HepG2 (cell line): ENCODE data around the gene TPSB2. TPM values are rescaled to one million over a fixed set of nuclear protein-coding genes. Genes with fewer than 3 reads are reported as not detected.
"Not testable (repeated sequence)": the region's sequence is repeated elsewhere in the genome, so short reads cannot be mapped to it uniquely, and the experiment has no call there.

Source experiments
- ATAC-seq: fragments of 200-7000 bp; cut with Tn5 transposase; 3 replicates; pipeline ENCODE4 v1.9.1; 2020; ENCODE audit warnings: mild to moderate bottlenecking, moderate library complexity
- BruUV-seq: library from RNA; stranded (reverse); fragments of 400-500 nt; replicated peaks from 2 replicates; lab custom pipeline; 2021; lab: Mats Ljungman, UMichigan
- CTCF ChIA-PET: fragments of 300-600 bp; formaldehyde crosslinking; extraction: SDS; loops from one replicate; lab custom pipeline; 2021; ENCODE audit warnings: low total read pairs, inconsistent platforms, low intra/inter-chr PET ratio; lab: Yijun Ruan, JAX
- POLR2A ChIA-PET: fragments of 350-600 bp; sonication (Branson Sonifier 250); formaldehyde crosslinking; loops from one replicate; lab custom pipeline; 2020; ENCODE audit warnings: antibody characterized with exemption, inconsistent platforms; lab: Yijun Ruan, JAX
- DNase-seq: peaks from one replicate; pipeline ENCODE4 v3.0.0-alpha.2; 2015; ENCODE audit warnings: low spot score
- FAIRE-seq: peaks from 3 replicates; lab custom pipeline; 2011; peaks lifted over from hg19 to GRCh38; lab: Jason Lieb, UNC
- H2AFZ ChIP-seq: one replicate; pipeline ENCODE4 v1.6.1; 2011; ENCODE audit warnings: low read length, inconsistent platforms
- H3K27ac ChIP-seq: fragments of 300-600 bp; 3 replicates; pipeline ENCODE4 v1.8.0; 2011; ENCODE audit warnings: mixed run types, mild to moderate bottlenecking, mixed read lengths, low read length, inconsistent platforms; ENCODE audit not compliant: insufficient read depth; ENCODE audit errors: extremely low read length
- H3K27me3 ChIP-seq, 2 experiments: fragments of 200-600 bp in 1 of 2; 2 replicates in 1 of 2; 3 replicates in 1 of 2; pipeline versions ENCODE4 v1.6.0 to v1.8.0; 2011; ENCODE audit warnings: low read length in 2 of 2, mild to moderate bottlenecking in 2 of 2, moderate library complexity in 2 of 2, inconsistent platforms in 1 of 2; ENCODE audit not compliant: insufficient read depth in 2 of 2, control insufficient read depth in 1 of 2
- H3K36me3 ChIP-seq, 2 experiments: fragments of 200-600 bp in 1 of 2; replicated peaks in 1 of 2; 2 replicates in 1 of 2; 3 replicates in 1 of 2; pipeline versions ENCODE4 v1.5.1 to v1.8.0; 2011; ENCODE audit warnings: low read length in 2 of 2, inconsistent platforms in 1 of 2; ENCODE audit not compliant: insufficient read depth in 2 of 2, control insufficient read depth in 1 of 2
- H3K4me1 ChIP-seq: 2 replicates; pipeline ENCODE4 v1.5.1; 2012; ENCODE audit warnings: low read length, inconsistent platforms; ENCODE audit not compliant: insufficient read depth
- H3K4me2 ChIP-seq: 2 replicates; pipeline ENCODE4 v1.6.0; 2011; ENCODE audit warnings: low read depth, low read length, inconsistent platforms
- H3K4me3 ChIP-seq, 3 experiments: fragments of 200-600 bp in 1 of 3; sonication (generic), shearing (Covaris generic) in 1 of 3; replicated peaks in 1 of 3; 2 replicates each; pipeline ENCODE4 v1.5.1; 2011 to 2016; ENCODE audit warnings: low read length in 3 of 3, inconsistent platforms in 2 of 3, low read depth in 2 of 3, mild to moderate bottlenecking in 2 of 3, control low read depth in 1 of 3, mixed read lengths in 1 of 3; ENCODE audit not compliant: insufficient read depth in 1 of 3
- H3K79me2 ChIP-seq: one replicate; pipeline ENCODE4 v1.6.1; 2011; ENCODE audit warnings: low read length, inconsistent platforms; ENCODE audit not compliant: insufficient read depth
- H3K9ac ChIP-seq: 2 replicates; pipeline ENCODE4 v1.6.0; 2011; ENCODE audit warnings: mild to moderate bottlenecking, low read depth, low read length, inconsistent platforms; ENCODE audit not compliant: insufficient read depth
- H3K9me3 ChIP-seq: 2 replicates; pipeline ENCODE4 v1.5.1; 2012; ENCODE audit warnings: mild to moderate bottlenecking, low read length
- H4K20me1 ChIP-seq: 2 replicates; pipeline ENCODE4 v1.6.0; 2011; ENCODE audit warnings: inconsistent platforms, mild to moderate bottlenecking, low read length, moderate library complexity; ENCODE audit not compliant: insufficient read depth
- ZNF703 ChIP-seq: sonication (generic); formaldehyde crosslinking; IDR thresholded peaks from 2 replicates; pipeline ENCODE4 v1.5.1; 2020; ENCODE audit warnings: missing genetic modification reagents, mild to moderate bottlenecking, moderate library complexity, borderline replicate concordance
- WGBS: methylation state at CpG from one replicate; pipeline ENCODE4 v1.1.6; 2017; ENCODE audit warnings: low lambda C conversion rate; 5-methylcytosine and 5-hydroxymethylcytosine counted together
- in situ Hi-C: cut with HindIII; loops from 2 replicates; pipeline ENCODE4 v1.10.0; 2017; ENCODE audit warnings: low pct_unique_long_range_greater_than_20kb; ENCODE audit not compliant: extremely low pct_ligation_motif_present
- intact Hi-C: fragments of 100-400 bp; cut with micrococcal nuclease; formaldehyde crosslinking; loops from one replicate; pipeline ENCODE4 v1.10.0; 2022; ENCODE audit not compliant: unreplicated experiment
- polyA plus RNA-seq, 8 experiments: library from polyadenylated mRNA; depleted of rRNA in 3 of 8; stranded (reverse) in 7 of 8; unstranded in 1 of 8; fragments of >200 nt; fragmentation: Illumina TruSeq in 4 of 8; extraction: Trizol in 4 of 8; gene quantifications; 2 replicates each; pipeline versions ENCODE4 v1.2.1 to v1.2.3, GENCODE V29; 2011 to 2016; ENCODE audit warnings: low read depth in 4 of 8, missing spikeins in 1 of 8, mixed read lengths in 1 of 8; ENCODE audit not compliant: insufficient read depth in 1 of 8
- total RNA-seq, 5 experiments: library from RNA; depleted of rRNA; stranded (reverse); fragments of >200 nt; fragmentation: Illumina TruSeq; extraction: Trizol; gene quantifications; 2 replicates each; pipeline ENCODE4 v1.2.3, GENCODE V29; 2016; ENCODE audit warnings: low read depth in 1 of 5
- TF ChIP-seq, protein P1 (sequence below): sonication (generic); formaldehyde crosslinking; IDR thresholded peaks from 2 replicates; pipeline ENCODE4 v1.4.0; 2020; ENCODE audit warnings: missing genetic modification reagents, borderline replicate concordance

The TPSB2 gene
- total and polyA plus RNA-seq, 2 of the 13 experiments (the other 11 are each of a cell fraction or from before 2014, with no cell fraction given): not detected

DNA sequence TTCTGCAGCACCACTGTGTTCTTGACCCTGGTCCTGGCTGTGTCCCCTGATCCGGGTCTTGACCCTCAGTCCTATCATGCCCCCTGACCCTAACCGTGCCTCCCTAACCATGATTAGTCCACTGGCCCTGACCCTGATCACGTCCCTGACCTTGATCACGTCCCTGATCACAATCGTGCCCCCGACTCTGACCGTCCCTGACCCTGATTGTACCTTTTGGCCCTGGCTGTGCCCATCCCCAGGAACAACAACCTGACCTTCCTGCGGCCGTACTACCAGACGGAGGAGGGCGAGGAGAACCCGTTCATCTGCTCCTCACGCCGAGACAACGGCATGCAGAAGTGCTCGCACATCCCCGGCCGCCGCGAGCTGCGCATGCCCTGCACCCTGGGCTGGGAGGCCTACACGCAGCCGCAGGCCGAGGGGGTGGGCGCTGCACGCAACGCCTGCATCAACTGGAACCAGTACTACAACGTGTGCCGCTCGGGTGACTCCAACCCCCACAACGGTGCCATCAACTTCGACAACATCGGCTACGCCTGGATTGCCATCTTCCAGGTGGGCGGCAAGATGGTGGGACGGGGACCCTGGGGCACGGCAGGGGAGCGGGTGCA is 29.9 kb downstream of the TPSB2 start (continued):
- TF ChIP-seq, protein P1, sequence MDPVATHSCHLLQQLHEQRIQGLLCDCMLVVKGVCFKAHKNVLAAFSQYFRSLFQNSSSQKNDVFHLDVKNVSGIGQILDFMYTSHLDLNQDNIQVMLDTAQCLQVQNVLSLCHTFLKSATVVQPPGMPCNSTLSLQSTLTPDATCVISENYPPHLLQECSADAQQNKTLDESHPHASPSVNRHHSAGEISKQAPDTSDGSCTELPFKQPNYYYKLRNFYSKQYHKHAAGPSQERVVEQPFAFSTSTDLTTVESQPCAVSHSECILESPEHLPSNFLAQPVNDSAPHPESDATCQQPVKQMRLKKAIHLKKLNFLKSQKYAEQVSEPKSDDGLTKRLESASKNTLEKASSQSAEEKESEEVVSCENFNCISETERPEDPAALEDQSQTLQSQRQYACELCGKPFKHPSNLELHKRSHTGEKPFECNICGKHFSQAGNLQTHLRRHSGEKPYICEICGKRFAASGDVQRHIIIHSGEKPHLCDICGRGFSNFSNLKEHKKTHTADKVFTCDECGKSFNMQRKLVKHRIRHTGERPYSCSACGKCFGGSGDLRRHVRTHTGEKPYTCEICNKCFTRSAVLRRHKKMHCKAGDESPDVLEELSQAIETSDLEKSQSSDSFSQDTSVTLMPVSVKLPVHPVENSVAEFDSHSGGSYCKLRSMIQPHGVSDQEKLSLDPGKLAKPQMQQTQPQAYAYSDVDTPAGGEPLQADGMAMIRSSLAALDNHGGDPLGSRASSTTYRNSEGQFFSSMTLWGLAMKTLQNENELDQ (CRISPR knock-in tag): no peak

DNA sequence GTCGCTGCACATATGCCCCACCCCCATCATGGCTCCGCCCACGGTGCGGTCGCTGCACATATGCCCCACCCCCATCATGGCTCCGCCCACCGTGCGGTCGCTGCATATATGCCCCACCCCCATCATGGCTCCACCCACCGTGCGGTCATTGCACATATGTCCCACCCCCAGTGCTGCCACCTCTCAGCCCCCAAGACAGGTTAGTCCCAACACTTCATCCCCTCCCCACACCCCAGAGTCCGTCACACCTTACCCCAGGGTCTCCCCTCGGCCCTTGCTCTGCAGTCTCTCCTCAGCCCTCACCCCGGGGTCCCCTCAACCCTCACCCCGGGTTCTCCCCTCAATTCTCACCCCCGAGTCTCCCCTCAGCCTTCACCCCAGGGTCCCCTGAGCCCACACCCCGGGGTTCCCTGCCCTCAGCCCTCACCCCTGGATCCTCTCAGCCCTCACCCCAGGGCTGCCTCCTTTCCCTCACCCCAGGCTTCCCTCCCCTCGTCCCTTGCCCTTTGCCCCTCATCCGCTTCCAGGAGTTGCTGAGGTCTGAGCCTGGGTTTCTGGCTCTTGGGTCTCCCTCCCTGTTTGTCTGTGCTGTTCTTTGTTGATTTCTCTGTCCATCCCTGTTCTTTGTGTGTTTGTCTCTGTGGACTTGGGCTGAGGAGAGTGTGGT is 30.5 kb downstream of the TPSB2 start:
- WGBS: 42% methylated on average over 14 of the region's 19 CpGs
- ATAC-seq (no peak), FAIRE-seq (no peak), DNase-seq (no peak)
- peaks cover 15% of the 10 kb centered on the region; the same call in 1 of the 2 replicates for H4K20me1 ChIP-seq
- H3K27me3 ChIP-seq: peaks cover 2 to 18% of the 10 kb centered on the region in 2 experiments; a peak in 3 of 5 replicates
- no peak overlapping the region for H3K27ac ChIP-seq
- TF ChIP-seq ZNF703 (CRISPR knock-in tag): no peak
- TF ChIP-seq, all 625 proteins: peak for 0
- Histone ChIP-seq H3K9ac (no peak overlapping the region), H3K4me2 (no peak overlapping the region), H3K4me1 (peaks cover 22% of the 10 kb centered on the region), H3K36me3 (no peaks in the 10 kb centered on the region), H3K79me2 (no peaks in the 10 kb centered on the region), H3K9me3 (no peaks in the 10 kb centered on the region), H2AFZ (no peak overlapping the region), H3K4me3 (no peak overlapping the region)
- ChIA-PET POLR2A (no interaction called here), CTCF (no interaction called here)
- in situ Hi-C loops: loop anchor here (5.0 to 25.0 kb wide), 2 partner anchors 87 to 387 kb away; partner anchors contain the start of gene GNG13
- BruUV-seq: no TSS peak
- intact Hi-C loops: no loop called here

DNA sequence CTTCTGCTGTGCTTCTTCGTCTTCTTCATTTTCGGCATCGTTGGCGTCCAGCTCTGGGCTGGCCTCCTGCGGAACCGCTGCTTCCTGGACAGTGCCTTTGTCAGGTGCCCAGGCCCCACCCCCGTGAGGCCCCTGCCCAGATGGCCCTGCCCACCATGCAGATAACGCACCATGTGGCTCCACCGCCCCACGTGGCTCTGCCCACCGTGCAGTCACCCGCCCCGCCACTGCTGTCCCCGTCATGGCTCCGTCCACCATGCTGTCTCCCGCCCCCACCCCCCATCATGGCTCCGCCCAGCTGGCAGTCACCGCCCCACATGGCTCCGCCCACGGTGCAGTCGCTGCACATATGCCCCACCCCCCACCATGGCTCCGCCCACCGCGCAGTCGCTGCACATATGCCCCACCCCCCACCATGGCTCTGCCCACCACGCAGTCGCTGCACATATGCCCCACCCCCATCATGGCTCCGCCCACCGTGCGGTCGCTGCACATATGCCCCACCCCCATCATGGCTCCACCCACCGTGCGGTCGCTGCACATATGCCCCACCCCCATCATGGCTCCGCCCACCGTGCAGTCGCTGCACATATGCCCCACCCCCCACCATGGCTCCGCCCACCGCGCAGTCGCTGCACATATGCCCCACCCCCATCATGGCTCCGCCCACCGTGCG is 31.2 kb downstream of the TPSB2 start:
- H3K27ac ChIP-seq, POLR2A ChIA-PET, H3K9ac ChIP-seq, H3K4me3 ChIP-seq, CTCF ChIA-PET, H2AFZ ChIP-seq, ATAC-seq, H3K9me3 ChIP-seq, H3K4me2 ChIP-seq, intact Hi-C loops, DNase-seq, FAIRE-seq, H3K36me3 ChIP-seq, H3K79me2 ChIP-seq, BruUV-seq: not testable (repeated sequence)
- peaks cover 2 to 18% of the 10 kb centered on the region in 2 experiments; a peak in 3 of 5 replicates for H3K27me3 ChIP-seq
- 62% methylated on average over 43 of the region's 44 CpGs for WGBS
- H4K20me1 ChIP-seq: peaks cover 19% of the 10 kb centered on the region; the same call in 1 of the 2 replicates
- H3K4me1 ChIP-seq: peaks cover 22% of the 10 kb centered on the region
- in situ Hi-C loops: loop anchor here (5.0 kb wide), 1 partner anchor 87 kb away; no protein-coding TSS in a partner anchor
